Muscle of leg (tissue), 11 donors: ENCODE data around the gene MEIS2. TPM values are rescaled to one million over a fixed set of nuclear protein-coding genes. Genes with fewer than 3 reads are reported as not detected.

Experiments
- DNase-seq: peaks from one replicate; pipeline ENCODE4 v3.0.0; 2013
- H3K27ac ChIP-seq: one replicate; pipeline ENCODE4 v1.5.1; 2013; ENCODE audit warnings: mild to moderate bottlenecking, low read length, control low read depth
- H3K27me3 ChIP-seq: one replicate; pipeline ENCODE4 v1.6.1; 2013; ENCODE audit warnings: low read length; ENCODE audit not compliant: control insufficient read depth, insufficient read depth
- H3K36me3 ChIP-seq: one replicate; pipeline ENCODE4 v1.6.1; 2013; ENCODE audit warnings: low read length; ENCODE audit not compliant: control insufficient read depth, insufficient read depth
- H3K4me1 ChIP-seq: one replicate; pipeline ENCODE4 v1.6.1; 2013; ENCODE audit warnings: low read length; ENCODE audit not compliant: control insufficient read depth, insufficient read depth
- H3K4me3 ChIP-seq: one replicate; pipeline ENCODE4 v1.5.1; 2013; ENCODE audit warnings: low read length, control low read depth
- H3K9me3 ChIP-seq: replicated peaks from 2 replicates; pipeline ENCODE4 v1.6.1; 2013; ENCODE audit warnings: low read depth, low read length; ENCODE audit not compliant: control insufficient read depth
- WGBS: methylation state at CpG from one replicate; pipeline ENCODE4 v1.1.5; 2013; ENCODE audit warnings: missing lambda C conversion rate; ENCODE audit not compliant: insufficient coverage; 5-methylcytosine and 5-hydroxymethylcytosine counted together
- polyA plus RNA-seq, 8 donors: library from polyadenylated mRNA; unstranded; fragments of 120-200 nt; gene quantifications; one replicate each; pipeline versions ENCODE4 v1.2.1 to v1.2.3, GENCODE V29; 2013; ENCODE audit warnings: inconsistent platforms in 1 of 8, low replicate concordance in 1 of 8; ENCODE audit not compliant: insufficient read length in 8 of 8, insufficient read depth in 1 of 8
- total RNA-seq: library from RNA; stranded (reverse); fragments of 120-200 nt; gene quantifications from one replicate; pipeline ENCODE4 v1.2.4, GENCODE V29; 2013

Gene MEIS2
- total and polyA plus RNA-seq, 9 donors, result 3.8 to 13.9 (median 7.0) TPM

DNA sequence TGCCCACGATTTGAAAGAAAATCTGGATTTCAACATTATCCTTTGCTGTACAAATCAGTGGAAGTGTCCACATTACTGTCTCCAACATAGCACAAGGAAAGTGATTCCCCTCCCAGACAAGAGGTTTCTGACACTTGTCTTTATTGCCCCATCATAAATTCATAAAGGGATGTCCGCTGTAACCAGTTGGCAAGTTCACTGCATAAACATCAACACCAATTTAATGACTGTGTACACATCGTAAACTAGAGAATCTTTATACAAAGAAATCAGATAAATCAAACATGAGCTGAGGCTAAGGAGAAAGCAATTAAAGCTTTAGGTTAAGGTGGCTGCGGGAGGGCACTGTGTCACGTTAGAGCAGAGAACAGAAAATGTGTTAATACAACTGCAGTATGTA is 129.8 kb downstream of the MEIS2 start:
- Histone ChIP-seq H3K27ac (no peak overlapping the region), H3K4me3 (no peak overlapping the region), H3K4me1 (no peaks in the 10 kb centered on the region), H3K36me3 (no peaks in the 10 kb centered on the region), H3K27me3 (no peaks in the 10 kb centered on the region), H3K9me3 (no peaks in the 10 kb centered on the region)
- DNase-seq, result no peak
- WGBS, result no CpG with 5 or more reads among the region's 5 CpGs

DNA sequence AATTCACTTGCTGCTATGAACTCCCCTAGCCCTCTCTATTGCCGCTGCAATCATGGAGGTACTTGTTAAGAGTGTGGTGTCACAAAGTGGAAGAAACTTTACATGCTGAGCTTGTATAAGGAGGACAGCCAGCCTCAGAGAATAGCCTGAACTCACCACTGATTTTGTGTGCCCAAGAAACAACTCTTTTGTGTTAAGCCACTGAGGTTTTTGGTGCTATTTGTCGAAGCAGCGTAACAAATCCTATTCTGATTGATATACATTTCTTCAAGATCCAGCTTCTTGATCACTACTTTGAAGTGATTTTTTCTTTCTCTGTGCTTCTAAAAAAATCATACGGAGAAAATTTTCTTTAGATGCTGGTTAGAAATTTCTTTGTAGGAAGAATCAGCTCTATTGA is 132.4 kb downstream of the MEIS2 start:
- H3K4me3 ChIP-seq, result no peak overlapping the region
- no peak overlapping the region for H3K27ac ChIP-seq
- H3K36me3 ChIP-seq, result no peaks in the 10 kb centered on the region
- H3K4me1 ChIP-seq, result no peaks in the 10 kb centered on the region
- no peak for DNase-seq
- no CpG with 5 or more reads among the region's 4 CpGs for WGBS
- H3K9me3 ChIP-seq, result no peaks in the 10 kb centered on the region
- no peaks in the 10 kb centered on the region for H3K27me3 ChIP-seq

DNA sequence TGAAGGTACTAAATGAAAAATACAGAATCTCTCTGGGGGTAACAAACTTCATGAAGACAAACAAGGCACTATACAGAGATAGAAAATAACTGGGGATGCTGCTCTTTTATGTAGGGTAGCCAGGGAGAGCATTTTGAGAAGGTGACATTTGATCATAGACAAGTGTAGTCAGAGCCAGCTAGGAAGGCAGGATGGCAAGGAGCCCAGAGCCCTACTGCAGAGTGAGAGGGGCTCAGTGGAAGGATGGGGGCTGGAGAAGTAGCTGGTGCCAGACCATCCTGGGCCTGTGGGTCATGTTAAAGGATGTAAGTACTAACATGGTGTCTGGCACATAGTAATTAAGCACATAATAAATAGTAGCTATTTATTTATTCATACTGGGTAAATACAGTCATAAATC is 133.6 kb downstream of the MEIS2 start:
- Histone ChIP-seq H3K9me3 (no peaks in the 10 kb centered on the region), H3K4me3 (no peak overlapping the region), H3K4me1 (no peaks in the 10 kb centered on the region), H3K27me3 (no peaks in the 10 kb centered on the region), H3K27ac (no peak overlapping the region), H3K36me3 (no peaks in the 10 kb centered on the region)
- DNase-seq, result no peak

DNA sequence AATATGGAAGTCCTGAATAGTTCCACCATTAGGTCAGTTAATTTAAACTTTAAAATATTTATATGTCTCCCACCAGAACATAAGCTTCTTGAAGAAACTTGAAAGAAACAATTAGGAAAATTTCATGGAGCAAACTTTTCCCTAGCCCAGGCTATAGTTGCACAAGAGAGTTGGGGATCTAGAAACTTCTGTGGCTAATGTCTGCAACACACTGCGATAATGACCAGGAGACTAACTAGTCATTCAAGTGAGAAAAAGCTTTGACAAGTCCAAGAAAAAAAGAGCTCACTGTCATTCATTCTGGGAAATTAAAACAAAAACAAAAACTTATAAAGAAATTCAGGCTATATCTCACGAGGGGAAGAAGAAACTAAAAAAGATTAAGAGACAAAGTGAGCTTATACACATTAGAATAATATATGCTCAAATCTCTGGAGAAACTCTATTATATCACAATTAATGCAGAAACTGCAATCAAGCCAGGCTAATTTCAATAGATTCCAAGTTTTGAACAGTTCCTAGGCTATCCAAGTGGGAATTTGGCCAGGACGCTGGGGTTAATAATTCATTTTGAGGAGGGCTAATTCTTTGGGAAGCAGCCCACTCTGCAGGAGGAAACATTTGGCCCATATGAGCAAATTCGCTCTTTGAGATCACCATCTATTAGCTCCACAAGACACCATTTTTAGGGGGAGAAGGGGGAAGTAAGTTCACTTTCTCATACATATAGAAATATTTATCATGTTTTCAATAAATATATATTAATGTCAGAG is 134.6 kb downstream of the MEIS2 start:
- H3K9me3 ChIP-seq, result no peaks in the 10 kb centered on the region
- peak; percentile 57 for DNase-seq
- no CpG with 5 or more reads among the region's 4 CpGs for WGBS
- no peak overlapping the region for H3K27ac ChIP-seq
- H3K4me3 ChIP-seq, result no peak overlapping the region
- H3K36me3 ChIP-seq, result no peaks in the 10 kb centered on the region
- H3K4me1 ChIP-seq, result no peaks in the 10 kb centered on the region
- no peaks in the 10 kb centered on the region for H3K27me3 ChIP-seq

DNA sequence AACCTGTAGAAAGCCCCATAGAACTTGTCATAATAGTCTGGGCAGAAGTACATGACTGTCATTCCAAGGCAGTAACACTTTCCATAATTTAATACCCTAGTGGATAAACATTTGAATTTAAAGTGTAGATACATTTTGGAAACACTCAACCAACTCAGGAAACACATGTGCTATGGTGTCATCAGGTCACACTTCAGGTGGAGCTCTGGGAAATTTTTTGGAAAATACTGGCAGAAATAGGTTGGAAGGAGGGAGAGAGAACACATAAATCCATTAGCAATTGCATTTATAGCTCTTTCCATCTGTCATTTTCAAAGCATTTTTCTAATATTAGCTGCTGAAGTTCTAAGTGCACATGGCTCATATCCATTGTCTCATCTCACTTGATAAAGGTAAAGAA is 135.7 kb downstream of the MEIS2 start:
- no peak overlapping the region for H3K4me3 ChIP-seq
- no peak overlapping the region for H3K27ac ChIP-seq
- no peaks in the 10 kb centered on the region for H3K4me1 ChIP-seq
- peak; percentile 38 for DNase-seq
- no peaks in the 10 kb centered on the region for H3K36me3 ChIP-seq
- H3K27me3 ChIP-seq, result no peaks in the 10 kb centered on the region
- H3K9me3 ChIP-seq, result no peaks in the 10 kb centered on the region

DNA sequence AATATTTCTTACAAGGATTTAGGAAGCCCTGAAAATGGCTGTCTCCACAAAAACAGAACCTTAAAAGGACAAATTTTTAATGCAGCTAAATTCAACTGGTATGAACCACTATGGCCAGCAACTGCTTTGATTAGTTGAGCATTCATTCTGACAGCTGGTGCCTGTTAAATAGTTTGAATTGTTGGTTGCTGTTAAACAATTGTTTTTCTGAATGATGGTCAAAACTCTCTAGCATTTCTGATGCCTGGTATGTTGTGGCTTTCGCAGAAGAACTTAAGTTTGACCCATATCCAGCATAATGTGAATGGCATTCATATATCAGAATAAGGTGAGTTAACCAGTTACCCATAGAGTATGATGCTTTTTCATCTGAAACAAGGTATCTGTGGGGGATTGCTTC is 138.4 kb downstream of the MEIS2 start:
- no peaks in the 10 kb centered on the region for H3K9me3 ChIP-seq
- H3K36me3 ChIP-seq, result no peaks in the 10 kb centered on the region
- H3K27ac ChIP-seq, result no peak overlapping the region
- H3K4me1 ChIP-seq, result no peaks in the 10 kb centered on the region
- H3K4me3 ChIP-seq, result no peak overlapping the region
- no CpG with 5 or more reads among the region's 1 CpG for WGBS
- no peaks in the 10 kb centered on the region for H3K27me3 ChIP-seq
- no peak for DNase-seq

DNA sequence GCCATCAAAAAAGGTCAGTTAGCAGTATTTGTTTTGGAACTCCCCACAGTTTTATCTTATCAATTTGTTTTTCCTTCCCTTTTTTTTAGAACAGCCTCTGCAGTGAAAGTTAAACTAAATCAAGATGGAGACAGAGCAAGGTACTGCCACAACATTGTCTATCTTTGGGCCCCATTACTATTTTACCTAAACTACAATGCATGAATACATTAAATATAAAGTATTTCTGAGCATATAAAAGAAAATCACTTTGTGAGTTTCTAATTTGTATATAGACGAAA is 139.5 kb downstream of the MEIS2 start:
- Histone ChIP-seq H3K36me3 (no peaks in the 10 kb centered on the region), H3K4me1 (no peaks in the 10 kb centered on the region), H3K4me3 (no peak overlapping the region), H3K27ac (no peak overlapping the region), H3K27me3 (no peaks in the 10 kb centered on the region), H3K9me3 (no peaks in the 10 kb centered on the region)
- DNase-seq, result no peak
- no CpG with 5 or more reads among the region's 1 CpG for WGBS

DNA sequence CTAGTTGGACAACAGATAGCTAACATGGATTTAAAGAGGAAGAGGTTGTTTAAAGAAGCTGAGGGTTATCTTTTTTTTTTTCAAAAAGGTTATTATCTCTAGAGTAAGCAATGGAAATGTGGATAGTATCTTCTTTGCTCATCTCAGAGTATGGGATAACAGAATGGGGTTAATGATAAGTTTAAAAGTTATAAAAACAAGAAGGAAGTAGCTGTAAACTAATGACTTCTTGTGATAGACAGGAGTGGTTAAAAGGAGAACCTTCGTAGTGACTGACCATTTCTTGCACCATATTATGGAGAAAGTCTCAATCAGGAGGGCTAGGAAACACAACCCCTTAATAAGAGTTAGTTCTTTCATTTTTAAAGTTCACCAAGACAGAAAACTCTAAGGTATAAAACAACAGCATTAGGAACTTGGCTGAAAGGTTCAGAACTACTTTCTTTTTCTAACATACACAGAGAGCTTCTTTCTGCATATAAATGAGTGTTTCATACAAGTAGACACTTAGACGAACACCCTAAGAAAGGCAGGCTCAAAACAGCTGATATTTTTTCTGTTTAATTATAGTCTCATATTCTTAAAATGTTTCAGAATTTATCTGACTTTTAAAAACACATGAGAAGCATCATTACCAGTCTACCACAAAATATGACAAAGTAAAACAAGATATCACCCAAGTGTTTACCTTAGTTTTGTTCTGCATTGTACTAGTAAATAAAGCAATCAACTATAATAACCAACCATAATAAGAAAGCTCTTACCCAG is 140.0 kb downstream of the MEIS2 start:
- Histone ChIP-seq H3K27ac (no peak overlapping the region), H3K36me3 (no peaks in the 10 kb centered on the region), H3K4me3 (no peak overlapping the region), H3K9me3 (no peaks in the 10 kb centered on the region), H3K27me3 (no peaks in the 10 kb centered on the region), H3K4me1 (no peaks in the 10 kb centered on the region)
- DNase-seq, result no peak
- WGBS, result no CpG with 5 or more reads among the region's 2 CpGs

DNA sequence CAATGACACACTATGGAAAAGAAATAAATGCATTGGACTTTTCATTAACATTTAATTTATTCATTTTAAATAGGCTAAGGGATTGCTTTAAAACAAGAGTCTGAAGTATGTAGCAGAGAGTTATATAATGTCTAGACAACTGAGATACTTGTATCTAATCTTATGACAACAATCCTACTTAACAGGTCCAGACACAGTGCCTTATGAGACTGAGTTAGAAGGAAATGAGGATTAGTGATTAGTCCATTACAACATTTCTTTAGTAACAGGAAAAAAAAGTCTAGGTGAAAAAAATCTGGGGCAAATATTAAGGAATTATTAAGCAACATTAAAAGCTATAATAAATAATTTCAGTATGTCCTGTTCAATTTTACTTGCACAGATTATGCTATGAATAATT is 140.6 kb downstream of the MEIS2 start:
- no peak overlapping the region for H3K4me3 ChIP-seq
- H3K27ac ChIP-seq, result no peak overlapping the region
- no peaks in the 10 kb centered on the region for H3K36me3 ChIP-seq
- no peaks in the 10 kb centered on the region for H3K4me1 ChIP-seq
- H3K9me3 ChIP-seq, result no peaks in the 10 kb centered on the region
- no peaks in the 10 kb centered on the region for H3K27me3 ChIP-seq
- no peak for DNase-seq

DNA sequence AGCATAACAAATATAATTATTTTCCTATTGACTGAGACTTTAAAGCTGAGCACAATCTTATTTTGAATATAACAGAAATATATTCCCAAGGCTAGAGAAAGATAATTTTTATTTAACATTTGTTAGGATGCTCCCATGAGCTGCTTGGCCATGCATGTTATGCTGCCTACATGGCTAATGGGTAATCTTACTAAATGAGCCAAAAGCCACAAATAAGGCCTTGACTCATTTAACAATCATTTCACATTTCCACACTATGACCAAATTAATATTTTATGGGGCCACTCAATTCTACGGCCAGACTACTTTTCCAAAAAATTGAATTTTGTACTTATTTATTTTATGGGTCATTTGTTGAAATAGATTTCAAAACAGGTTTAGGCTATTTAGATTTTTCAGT is 141.7 kb downstream of the MEIS2 start:
- no peak for DNase-seq
- Histone ChIP-seq H3K4me3 (no peak overlapping the region), H3K9me3 (no peaks in the 10 kb centered on the region), H3K27ac (no peak overlapping the region), H3K4me1 (no peaks in the 10 kb centered on the region), H3K36me3 (no peaks in the 10 kb centered on the region), H3K27me3 (no peaks in the 10 kb centered on the region)
- no CpG with 5 or more reads among the region's 1 CpG for WGBS

DNA sequence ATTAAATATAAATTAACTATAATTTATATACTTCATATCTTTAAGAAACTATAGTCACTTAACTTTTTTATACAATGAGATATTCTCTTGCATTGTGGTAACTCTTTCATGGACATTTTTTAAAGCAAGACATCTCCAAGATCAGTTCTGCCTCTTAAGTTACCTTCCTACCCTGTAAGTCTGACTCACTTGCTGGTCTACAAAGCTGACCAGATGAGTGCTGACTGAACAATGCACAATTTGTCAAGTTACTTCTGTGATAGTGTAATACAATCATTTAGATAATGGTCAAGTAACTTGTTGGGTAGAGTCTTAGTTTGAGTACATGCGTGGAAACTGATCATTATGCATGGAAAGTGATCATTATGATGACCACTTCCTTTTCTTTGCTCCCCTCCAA is 145.9 kb downstream of the MEIS2 start:
- H3K4me3 ChIP-seq, result no peak overlapping the region
- H3K4me1 ChIP-seq, result no peaks in the 10 kb centered on the region
- no peaks in the 10 kb centered on the region for H3K36me3 ChIP-seq
- no peaks in the 10 kb centered on the region for H3K9me3 ChIP-seq
- H3K27ac ChIP-seq, result no peak overlapping the region
- DNase-seq, result no peak
- WGBS, result no CpG with 5 or more reads among the region's 1 CpG
- no peaks in the 10 kb centered on the region for H3K27me3 ChIP-seq
